CD14-positive monocyte (primary cell): ENCODE data around the gene MCU. TPM values are rescaled to one million over a fixed set of nuclear protein-coding genes. Genes with fewer than 3 reads are reported as not detected.

Experiments used
- DNase-seq, 3 donors: peaks; one replicate each; pipeline ENCODE4 v3.0.0-alpha.2; 2011 to 2022
- H2AFZ ChIP-seq: 2 replicates; pipeline ENCODE4 v1.6.0; 2012; ENCODE audit warnings: mild to moderate bottlenecking, low read depth, low read length, inconsistent platforms; ENCODE audit not compliant: insufficient read depth, poor library complexity, severe bottlenecking
- H3K27ac ChIP-seq, 2 donors: 1 replicate in 1 of 2; 2 replicates in 1 of 2; pipeline ENCODE4 v1.5.1; 2012 to 2013; ENCODE audit warnings: low read length in 2 of 2, control low read depth in 1 of 2, inconsistent platforms in 1 of 2, low read depth in 1 of 2, mild to moderate bottlenecking in 1 of 2
- H3K27me3 ChIP-seq, 2 donors: one replicate each; pipeline versions ENCODE4 v1.6.0 to v1.6.1; 2011 to 2013; ENCODE audit warnings: low read length in 2 of 2; ENCODE audit not compliant: control insufficient read depth in 2 of 2, insufficient read depth in 2 of 2
- H3K36me3 ChIP-seq, 2 donors: replicated peaks in 1 of 2; 1 replicate in 1 of 2; 2 replicates in 1 of 2; pipeline versions ENCODE4 v1.5.1 to v1.6.1; 2012 to 2013; ENCODE audit warnings: low read length in 2 of 2, control low read depth in 1 of 2, inconsistent platforms in 1 of 2, mild to moderate bottlenecking in 1 of 2; ENCODE audit not compliant: insufficient read depth in 2 of 2, control insufficient read depth in 1 of 2
- H3K4me1 ChIP-seq, 2 donors: 1 replicate in 1 of 2; 2 replicates in 1 of 2; pipeline versions ENCODE4 v1.5.1 to v1.6.1; 2012 to 2013; ENCODE audit warnings: low read length in 2 of 2, control low read depth in 1 of 2, inconsistent platforms in 1 of 2, mild to moderate bottlenecking in 1 of 2, moderate library complexity in 1 of 2; ENCODE audit not compliant: insufficient read depth in 2 of 2, control insufficient read depth in 1 of 2
- H3K4me2 ChIP-seq: replicated peaks from 2 replicates; pipeline ENCODE3; 2012; ENCODE audit warnings: low read length, moderate library complexity, mild to moderate bottlenecking; ENCODE audit not compliant: poor library complexity, severe bottlenecking; ENCODE audit errors: extremely low read depth
- H3K4me3 ChIP-seq, 3 experiments: fragments of 200-600 bp in 1 of 3; sonication (generic) in 1 of 3; replicated peaks in 1 of 3; 1 replicate in 2 of 3; 2 replicates in 1 of 3; pipeline ENCODE4 v1.5.1; 2011 to 2013; ENCODE audit warnings: low read length in 3 of 3, mild to moderate bottlenecking in 3 of 3, control low read depth in 2 of 3, low read depth in 2 of 3, inconsistent platforms in 1 of 3, moderate library complexity in 1 of 3
- H3K79me2 ChIP-seq: 2 replicates; pipeline ENCODE4 v1.6.0; 2012; ENCODE audit warnings: mild to moderate bottlenecking, control low read depth, inconsistent platforms, low read length, moderate library complexity; ENCODE audit not compliant: insufficient read depth
- H3K9ac ChIP-seq: 2 replicates; pipeline ENCODE4 v1.6.0; 2017; ENCODE audit warnings: low read length, mild to moderate bottlenecking; ENCODE audit not compliant: insufficient read depth, poor library complexity, severe bottlenecking
- H3K9me3 ChIP-seq, 2 donors: replicated peaks in 1 of 2; 1 replicate in 1 of 2; 2 replicates in 1 of 2; pipeline versions ENCODE4 v1.5.1 to v1.6.1; 2012 to 2013; ENCODE audit warnings: low read length in 2 of 2, control low read depth in 1 of 2; ENCODE audit not compliant: control insufficient read depth in 1 of 2, insufficient read depth in 1 of 2
- H4K20me1 ChIP-seq: 2 replicates; pipeline ENCODE4 v1.6.0; 2012; ENCODE audit warnings: mild to moderate bottlenecking, low read length, control low read depth, moderate library complexity; ENCODE audit not compliant: insufficient read depth
- H3K27ac Mint-ChIP-seq, 7 donors: one replicate each; pipeline ENCODE4 v1.8.0; 2020; ENCODE audit warnings: mild to moderate bottlenecking in 7 of 7, mixed read lengths in 7 of 7, moderate library complexity in 6 of 7, inconsistent platforms in 2 of 7
- H3K27me3 Mint-ChIP-seq, 3 donors: one replicate each; pipeline ENCODE4 v1.8.0; 2021 to 2022; ENCODE audit warnings: low read depth in 3 of 3, mild to moderate bottlenecking in 3 of 3, mixed read lengths in 3 of 3, moderate library complexity in 3 of 3, inconsistent platforms in 1 of 3
- H3K36me3 Mint-ChIP-seq, 2 donors: one replicate each; pipeline ENCODE4 v1.8.0; 2020; ENCODE audit warnings: mixed read lengths in 2 of 2, inconsistent platforms in 1 of 2, mild to moderate bottlenecking in 1 of 2
- H3K4me1 Mint-ChIP-seq: one replicate; pipeline ENCODE4 v1.8.0; 2020; ENCODE audit warnings: mild to moderate bottlenecking, mixed read lengths
- H3K4me3 Mint-ChIP-seq, 2 donors: one replicate each; pipeline ENCODE4 v1.8.0; 2020; ENCODE audit warnings: mild to moderate bottlenecking in 2 of 2, mixed read lengths in 2 of 2, moderate library complexity in 1 of 2
- H3K9me3 Mint-ChIP-seq, 7 donors: one replicate each; pipeline ENCODE4 v1.8.0; 2020 to 2022; ENCODE audit warnings: mixed read lengths in 7 of 7, mild to moderate bottlenecking in 6 of 7, moderate library complexity in 6 of 7, inconsistent platforms in 2 of 7
- CTCF ChIP-seq: fragments of 200-600 bp; IDR thresholded peaks from one replicate; pipeline ENCODE4 v1.8.0; 2022; ENCODE audit warnings: antibody characterized with exemption, mild to moderate bottlenecking
- WGBS: methylation state at CpG from one replicate; pipeline ENCODE4 v1.1.5; 2013; ENCODE audit warnings: missing lambda C conversion rate; ENCODE audit not compliant: insufficient coverage; 5-methylcytosine and 5-hydroxymethylcytosine counted together
- intact Hi-C, 2 donors: fragments of 100-400 bp; cut with micrococcal nuclease; formaldehyde crosslinking; loops; one replicate each; pipeline versions ENCODE4 v1.15.0 to v1.15.1; 2023
- polyA plus RNA-seq, 3 donors: library from polyadenylated mRNA; depleted of rRNA in 1 of 3; unstranded in 2 of 3; stranded (reverse) in 1 of 3; fragments of 300-500 nt in 2 of 3; fragments of >200 nt in 1 of 3; fragmentation: Illumina TruSeq in 2 of 3; gene quantifications; 1 replicate in 2 of 3; 2 replicates in 1 of 3; pipeline ENCODE4 v1.2.3, GENCODE V29; 2012 to 2021

MCU gene
- polyA plus RNA-seq, 3 donors, result 11.7 to 23.1 (median 16.5) TPM

- H4K20me1 ChIP-seq, result no peaks in the 10 kb centered on the region
- H3K9me3 ChIP-seq, result peaks cover 0 to under 1% of the 10 kb centered on the region in 2 donors
- intact Hi-C loops, result no loop called here
- DNase-seq, result peak in 1 of 3 donors; percentile 15
- Mint-ChIP-seq H3K4me1 (peaks cover 7% of the 10 kb centered on the region), H3K27me3 (no peaks in the 10 kb centered on the region), H3K36me3 (peaks cover 13 to 23% of the 10 kb centered on the region in 2 donors), H3K9me3 (peaks cover 0 to 4% (median 2%) of the 10 kb centered on the region in 7 donors), H3K27ac (peak overlapping the region in 2 of 7 donors; percentile 64 to 68), H3K4me3 (no peak overlapping the region)
- WGBS, result 96% methylated on average over 3 of the region's 7 CpGs
- no peak overlapping the region for H3K4me2 ChIP-seq
- H2AFZ ChIP-seq, result no peak overlapping the region
- TF ChIP-seq CTCF, result no peak
- H3K36me3 ChIP-seq, result no peaks in the 10 kb centered on the region
- no peaks in the 10 kb centered on the region for H3K79me2 ChIP-seq
- H3K9ac ChIP-seq, result no peak overlapping the region
- peaks cover 0 to 6% of the 10 kb centered on the region in 2 donors for H3K4me1 ChIP-seq
- H3K27ac ChIP-seq, result no peak overlapping the region
- no peaks in the 10 kb centered on the region for H3K27me3 ChIP-seq
- H3K4me3 ChIP-seq, result no peak overlapping the region
Measured at GRCh38 chr10:72846238-72846637, 154.3 kb downstream of the MCU start.

GRCh38 chr10:72847681-72848080 is 155.7 kb downstream of the MCU start:
- H3K36me3 Mint-ChIP-seq, result peaks cover 17 to 25% of the 10 kb centered on the region in 2 donors
- 58% methylated on average over 1 of the region's 2 CpGs for WGBS
- Histone ChIP-seq H3K9me3 (peaks cover 0 to 3% of the 10 kb centered on the region in 2 donors), H2AFZ (no peak overlapping the region), H3K4me3 (no peak overlapping the region), H3K9ac (no peak overlapping the region), H3K27me3 (no peaks in the 10 kb centered on the region), H3K4me1 (peaks cover 3 to 11% of the 10 kb centered on the region in 2 donors), H4K20me1 (no peaks in the 10 kb centered on the region), H3K79me2 (no peaks in the 10 kb centered on the region), H3K27ac (peak overlapping the region in 1 of 2 donors; percentile 28), H3K36me3 (no peaks in the 10 kb centered on the region), H3K4me2 (no peak overlapping the region)
- peaks cover 3 to 7% (median 4%) of the 10 kb centered on the region in 7 donors for H3K9me3 Mint-ChIP-seq
- peak; percentile 70 to 87 (median 73) for DNase-seq
- H3K27me3 Mint-ChIP-seq, result no peaks in the 10 kb centered on the region
- no peak overlapping the region for H3K4me3 Mint-ChIP-seq
- no peak for TF ChIP-seq CTCF
- peak overlapping the region in 1 of 7 donors; percentile 41 for H3K27ac Mint-ChIP-seq
- H3K4me1 Mint-ChIP-seq, result peaks cover 11% of the 10 kb centered on the region
- intact Hi-C loops, result no loop called here
